ENCODE measurements around the gene FXYD7. TPM values are rescaled to one million over a fixed set of nuclear protein-coding genes. Genes with fewer than 3 reads are reported as not detected.

FXYD7 gene
- total and polyA plus RNA-seq, 2 of the 13 experiments (the other 11 are each of a cell fraction or from before 2014, with no cell fraction given) = 0.55 TPM; not detected in 1

GRCh38 chr19:35093941-35094647 is 49.0 kb upstream of the FXYD7 start:
- in situ Hi-C loops (cut with HindIII; ENCODE audit: extremely low pct_ligation_motif_present, low pct_unique_long_range_greater_than_20kb) (no loop called here), intact Hi-C loops (cut with micrococcal nuclease; ENCODE audit: unreplicated experiment) (no loop called here)
- CTCF ChIA-PET (ENCODE audit: low intra/inter-chr PET ratio, low total read pairs) = no interaction called here
- no peak for FAIRE-seq
- no peak overlapping the region for H3K9ac ChIP-seq (ENCODE audit: insufficient read depth, low read depth, low read length)
- H2AFZ ChIP-seq (ENCODE audit: low read length) = no peak overlapping the region
- no peaks in the 10 kb centered on the region for H3K36me3 ChIP-seq (replicated peaks in 1 of 2; ENCODE audit: control insufficient read depth in 1 of 2, insufficient read depth in 2 of 2, low read length in 2 of 2)
- WGBS (ENCODE audit: low lambda C conversion rate) = 55% methylated on average over 1 of the region's 11 CpGs
- ATAC-seq = no peak
- no peak for DNase-seq (ENCODE audit: low spot score)
- no peak overlapping the region for H3K27ac ChIP-seq (ENCODE audit: extremely low read length, insufficient read depth, low read length)
- POLR2A ChIA-PET = no interaction called here
- H3K4me1 ChIP-seq (ENCODE audit: insufficient read depth, low read length) = peaks cover 28% of the 10 kb centered on the region
- no peaks in the 10 kb centered on the region for H3K79me2 ChIP-seq (ENCODE audit: insufficient read depth, low read length)
- no peaks in the 10 kb centered on the region; a peak in 1 of 5 replicates for H3K27me3 ChIP-seq (ENCODE audit: control insufficient read depth in 1 of 2, insufficient read depth in 2 of 2, low read length in 2 of 2)
- no peak for TF ChIP-seq ZNF101 (CRISPR knock-in tag; IDR thresholded peaks at IDR 0.05; ENCODE audit: borderline replicate concordance, low read depth)
- no peak for TF ChIP-seq JARID2 (CRISPR knock-in tag; IDR thresholded peaks at IDR 0.05; ENCODE audit: insufficient replicate concordance)
- no peak for TF ChIP-seq SMYD3 (CRISPR knock-in tag; IDR thresholded peaks at IDR 0.05)
- TF ChIP-seq RNF219 (CRISPR knock-in tag; IDR thresholded peaks at IDR 0.05) = no peak
- TF ChIP-seq ZNF576 (CRISPR knock-in tag; IDR thresholded peaks at IDR 0.05) = no peak
- TF ChIP-seq MLX (CRISPR knock-in tag; IDR thresholded peaks at IDR 0.05) = no peak
- TF ChIP-seq STAT5B (CRISPR knock-in tag; IDR thresholded peaks at IDR 0.05) = no peak
- TF ChIP-seq NFIB (CRISPR knock-in tag; IDR thresholded peaks at IDR 0.05; ENCODE audit: borderline replicate concordance) = no peak
- TF ChIP-seq PAWR (CRISPR knock-in tag; IDR thresholded peaks at IDR 0.05; ENCODE audit: borderline replicate concordance) = no peak
- TF ChIP-seq NFATC3 (CRISPR knock-in tag; IDR thresholded peaks at IDR 0.05) = no peak
- no peak for TF ChIP-seq RFXAP (CRISPR knock-in tag; IDR thresholded peaks at IDR 0.05; ENCODE audit: borderline replicate concordance)
- no peak for TF ChIP-seq RXRB (CRISPR knock-in tag; IDR thresholded peaks at IDR 0.05; ENCODE audit: borderline replicate concordance)
- no peak for TF ChIP-seq HCFC1 (IDR thresholded peaks at IDR 0.05; ENCODE audit: low read depth, low read length)
- no peak for TF ChIP-seq YEATS4 (CRISPR knock-in tag; IDR thresholded peaks at IDR 0.05; ENCODE audit: borderline replicate concordance)
- no peak overlapping the region for H3K4me3 ChIP-seq (replicated peaks in 1 of 3; ENCODE audit: insufficient read depth in 1 of 3, low read depth in 2 of 3, low read length in 3 of 3)
- no peaks in the 10 kb centered on the region for H4K20me1 ChIP-seq (ENCODE audit: insufficient read depth, low read length)
- H3K4me2 ChIP-seq (ENCODE audit: low read depth, low read length) = no peak overlapping the region
- no peaks in the 10 kb centered on the region for H3K9me3 ChIP-seq (ENCODE audit: low read length)
- BruUV-seq (replicated peaks) = no TSS peak

Measured in HepG2 (cell line).